Cardiac muscle cell (in vitro differentiated cells and primary cell): ENCODE data around the gene LCA5. TPM values are rescaled to one million over a fixed set of nuclear protein-coding genes. Genes with fewer than 3 reads are reported as not detected.

Experiments used
- DNase-seq, 2 donors: peaks; one replicate each; pipeline versions ENCODE4 v3.0.0 to v3.0.0-alpha.2; 2010 to 2017; ENCODE audit warnings: low read depth in 1 of 2, low spot score in 1 of 2
- H3K27ac ChIP-seq: fragments of 200-600 bp; sonication (generic); 2 replicates; pipeline ENCODE4 v1.5.1; 2016
- H3K27me3 ChIP-seq: fragments of 200-600 bp; sonication (generic); 2 replicates; pipeline ENCODE4 v1.6.0; 2016; ENCODE audit warnings: control low read depth
- H3K36me3 ChIP-seq: fragments of 200-600 bp; sonication (generic); 2 replicates; pipeline ENCODE4 v1.5.1; 2016; ENCODE audit warnings: control low read depth
- H3K4me1 ChIP-seq: fragments of 200-600 bp; sonication (generic); 2 replicates; pipeline ENCODE4 v1.8.1; 2017; ENCODE audit warnings: low read depth, mild to moderate bottlenecking, mixed run types
- H3K4me3 ChIP-seq: fragments of 200-600 bp; sonication (generic); 2 replicates; pipeline ENCODE4 v1.5.1; 2016; ENCODE audit warnings: mild to moderate bottlenecking
- H3K9me3 ChIP-seq: fragments of 200-600 bp; sonication (generic); 2 replicates; pipeline ENCODE4 v1.5.1; 2017; ENCODE audit warnings: low read depth, mild to moderate bottlenecking, control low read depth
- polyA plus RNA-seq: library from polyadenylated mRNA; unstranded; fragments of >200 nt; fragmentation: Nextera tagmentation; extraction: Ambion mirVana; gene quantifications from 2 replicates; pipeline ENCODE4 v1.2.1, GENCODE V29; 2016
- total RNA-seq: library from RNA; depleted of rRNA; stranded (reverse); fragments of >200 nt; gene quantifications from 2 replicates; pipeline ENCODE4 v1.2.3, GENCODE V29; 2016
- TF ChIP-seq, protein P1 (sequence below): IDR thresholded peaks from 2 replicates; pipeline ENCODE4 v1.5.1; 2012; ENCODE audit warnings: low read depth, mild to moderate bottlenecking, low read length

The LCA5 gene
- total and polyA plus RNA-seq, 2 experiments from 2014 or later, result 4.3 to 5.9 TPM

DNA sequence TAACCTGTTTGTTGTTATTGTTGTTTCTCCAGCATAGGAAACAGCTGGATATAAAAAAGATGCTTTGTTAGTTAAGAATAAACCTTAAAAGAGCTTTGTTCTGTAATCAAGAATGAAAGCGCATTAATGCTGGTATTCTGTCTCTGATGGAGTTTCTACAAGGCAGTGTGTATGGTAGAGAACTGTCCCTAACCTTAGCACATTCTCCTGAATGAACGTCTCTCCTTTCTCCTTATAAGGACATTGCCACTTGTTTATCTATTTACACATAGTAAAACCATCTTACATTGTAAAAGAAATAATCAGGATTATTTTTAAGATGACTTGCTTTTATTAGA, 33.8 kb upstream of the LCA5 start:
- peak overlapping the region; percentile 37 for H3K27ac ChIP-seq
- H3K4me3 ChIP-seq, result no peak overlapping the region
- TF ChIP-seq, protein P1, sequence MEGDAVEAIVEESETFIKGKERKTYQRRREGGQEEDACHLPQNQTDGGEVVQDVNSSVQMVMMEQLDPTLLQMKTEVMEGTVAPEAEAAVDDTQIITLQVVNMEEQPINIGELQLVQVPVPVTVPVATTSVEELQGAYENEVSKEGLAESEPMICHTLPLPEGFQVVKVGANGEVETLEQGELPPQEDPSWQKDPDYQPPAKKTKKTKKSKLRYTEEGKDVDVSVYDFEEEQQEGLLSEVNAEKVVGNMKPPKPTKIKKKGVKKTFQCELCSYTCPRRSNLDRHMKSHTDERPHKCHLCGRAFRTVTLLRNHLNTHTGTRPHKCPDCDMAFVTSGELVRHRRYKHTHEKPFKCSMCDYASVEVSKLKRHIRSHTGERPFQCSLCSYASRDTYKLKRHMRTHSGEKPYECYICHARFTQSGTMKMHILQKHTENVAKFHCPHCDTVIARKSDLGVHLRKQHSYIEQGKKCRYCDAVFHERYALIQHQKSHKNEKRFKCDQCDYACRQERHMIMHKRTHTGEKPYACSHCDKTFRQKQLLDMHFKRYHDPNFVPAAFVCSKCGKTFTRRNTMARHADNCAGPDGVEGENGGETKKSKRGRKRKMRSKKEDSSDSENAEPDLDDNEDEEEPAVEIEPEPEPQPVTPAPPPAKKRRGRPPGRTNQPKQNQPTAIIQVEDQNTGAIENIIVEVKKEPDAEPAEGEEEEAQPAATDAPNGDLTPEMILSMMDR, result no peak
- no peaks in the 10 kb centered on the region for H3K27me3 ChIP-seq
- DNase-seq, result no peak
- peaks cover 8% of the 10 kb centered on the region for H3K4me1 ChIP-seq
- no peaks in the 10 kb centered on the region for H3K9me3 ChIP-seq
- no peaks in the 10 kb centered on the region for H3K36me3 ChIP-seq

DNA sequence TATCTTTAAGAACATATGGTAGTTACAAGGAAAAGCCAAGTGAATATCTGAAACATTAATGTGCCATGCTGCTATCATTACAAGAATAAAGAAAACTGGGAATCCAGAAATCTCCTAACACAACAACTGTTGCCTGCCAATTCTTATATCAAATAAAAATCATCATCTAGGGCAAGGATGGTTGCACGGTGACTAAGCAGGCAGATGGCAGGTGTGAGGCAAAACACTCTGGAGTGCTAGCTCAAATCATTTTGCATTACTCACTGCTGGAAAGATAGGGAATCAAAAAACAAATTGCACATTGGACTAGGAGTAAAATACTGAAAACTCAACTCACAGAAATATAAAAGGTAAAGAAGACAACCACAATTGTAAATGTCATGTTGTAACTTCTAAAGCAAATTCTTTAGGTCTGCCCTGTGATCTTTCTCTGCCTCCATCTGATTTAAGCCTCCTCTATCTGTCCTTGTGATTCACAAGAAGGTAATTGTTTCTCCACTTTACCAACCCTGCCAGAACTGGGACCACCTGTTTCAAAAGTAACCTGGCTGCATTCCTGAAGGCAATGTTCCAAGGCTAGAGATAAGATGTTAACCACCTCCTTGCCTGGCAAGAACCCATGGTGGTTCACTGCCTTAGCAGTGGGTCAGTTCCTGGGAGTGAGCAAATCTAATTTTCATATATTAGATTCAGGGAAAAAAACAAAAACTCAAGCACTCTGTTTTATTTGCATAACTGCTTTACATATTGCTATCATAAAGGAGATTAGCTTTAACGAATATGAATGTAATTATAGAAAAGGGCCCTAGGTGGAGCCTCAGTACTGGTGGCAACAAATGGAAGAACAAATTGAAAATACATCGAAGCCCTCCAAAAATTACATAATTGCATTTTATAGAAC, 33.1 kb upstream of the LCA5 start:
- H3K27ac ChIP-seq, result no peak overlapping the region
- H3K9me3 ChIP-seq, result no peaks in the 10 kb centered on the region
- no peaks in the 10 kb centered on the region for H3K36me3 ChIP-seq
- TF ChIP-seq, protein P1, result peak; percentile 67
- peak; percentile 36 to 54 for DNase-seq
- H3K4me3 ChIP-seq, result no peak overlapping the region
- no peaks in the 10 kb centered on the region for H3K27me3 ChIP-seq
- H3K4me1 ChIP-seq, result peaks cover 8% of the 10 kb centered on the region

DNA sequence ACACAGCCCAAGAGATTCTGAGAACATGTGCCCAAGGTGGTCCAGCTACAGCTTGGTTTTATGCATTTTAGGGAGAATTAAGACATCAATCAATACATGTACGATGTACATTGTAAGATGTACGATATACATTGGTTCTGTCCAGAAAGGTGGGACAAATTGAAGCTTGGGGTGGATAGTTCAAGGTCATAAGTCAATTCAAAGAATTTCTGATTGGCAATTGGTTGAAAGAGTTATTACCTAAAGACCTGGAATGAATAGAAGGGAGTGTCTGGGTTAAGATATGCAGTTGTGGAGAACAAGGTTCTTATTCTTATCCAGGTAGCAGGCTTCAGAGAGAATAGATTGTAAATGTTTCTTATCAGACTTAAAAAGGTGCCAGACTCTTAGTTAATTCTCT, 31.8 kb upstream of the LCA5 start:
- Histone ChIP-seq H3K4me1 (peaks cover 8% of the 10 kb centered on the region), H3K4me3 (no peak overlapping the region), H3K27me3 (no peaks in the 10 kb centered on the region), H3K9me3 (no peaks in the 10 kb centered on the region), H3K27ac (no peak overlapping the region), H3K36me3 (no peaks in the 10 kb centered on the region)
- TF ChIP-seq, protein P1, result no peak
- DNase-seq, result no peak

DNA sequence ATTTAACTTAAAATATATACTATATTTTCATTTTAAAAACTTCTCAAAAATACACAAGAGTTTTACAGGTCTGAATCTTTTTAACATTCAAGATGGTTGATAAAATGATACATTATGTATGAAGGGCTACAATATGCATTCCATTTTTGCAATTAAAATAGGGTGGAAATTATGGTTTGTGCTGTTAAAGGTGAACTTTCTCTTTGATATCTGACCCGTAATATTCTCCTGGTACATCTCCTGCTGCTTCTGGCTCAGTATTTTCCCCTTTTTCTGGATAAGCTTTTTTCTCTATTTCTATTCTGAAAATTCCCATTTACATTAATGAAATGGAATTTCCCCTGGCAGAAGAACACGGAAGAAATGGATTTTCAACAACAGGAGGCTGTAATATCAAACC, 27.4 kb upstream of the LCA5 start:
- Histone ChIP-seq H3K4me3 (no peak overlapping the region), H3K9me3 (no peaks in the 10 kb centered on the region), H3K4me1 (no peaks in the 10 kb centered on the region), H3K36me3 (no peaks in the 10 kb centered on the region), H3K27ac (no peak overlapping the region), H3K27me3 (no peaks in the 10 kb centered on the region)
- TF ChIP-seq, protein P1, result no peak
- DNase-seq, result no peak

DNA sequence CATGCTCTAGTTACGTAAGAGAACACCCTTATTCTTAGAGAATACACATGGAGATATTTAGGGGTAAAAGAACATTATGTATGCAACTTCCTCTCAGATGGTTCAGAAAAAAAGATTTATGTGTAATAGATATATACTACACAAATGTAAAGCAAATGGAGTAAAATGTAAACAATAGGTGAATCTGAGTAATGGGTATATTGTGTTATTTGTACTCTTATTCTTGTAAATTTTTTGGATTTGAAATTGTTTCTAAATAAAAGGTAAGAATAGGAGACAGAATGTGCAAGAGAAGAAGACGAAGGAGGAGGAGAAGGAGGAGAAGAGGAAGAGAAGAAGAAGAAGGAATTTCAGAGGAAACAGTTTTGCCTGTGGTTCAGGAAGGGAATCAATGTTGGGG, 22.5 kb upstream of the LCA5 start:
- no peak for DNase-seq
- Histone ChIP-seq H3K4me3 (no peak overlapping the region), H3K4me1 (no peaks in the 10 kb centered on the region), H3K27ac (no peak overlapping the region), H3K9me3 (no peaks in the 10 kb centered on the region), H3K36me3 (no peaks in the 10 kb centered on the region), H3K27me3 (no peaks in the 10 kb centered on the region)
- TF ChIP-seq, protein P1, result no peak
